ENCODE results near the gene DNAJC24.

DNAJC24 gene

GRCh38 chr11:31415435-31415834 is 45.8 kb downstream of the DNAJC24 start:
- DNase-seq (ENCODE audit: low spot score), result no peak

- no peak for DNase-seq (ENCODE audit: low spot score)
These were observed 47.7 kb downstream of the DNAJC24 start for GRCh38 chr11:31417357-31417756.

- no peak for DNase-seq (ENCODE audit: low spot score)
These were observed 48.2 kb downstream of the DNAJC24 start for GRCh38 chr11:31417816-31418215.

- no peak for DNase-seq (ENCODE audit: low spot score)
These were observed 49.5 kb downstream of the DNAJC24 start for GRCh38 chr11:31419138-31419537.

- DNase-seq (ENCODE audit: low spot score), result no peak
These were observed 50.0 kb downstream of the DNAJC24 start for GRCh38 chr11:31419669-31420068.

GRCh38 chr11:31421820-31422219 is 52.2 kb downstream of the DNAJC24 start:
- peak; percentile 62 for DNase-seq (ENCODE audit: low spot score)

GRCh38 chr11:31422703-31423102 is 53.0 kb downstream of the DNAJC24 start:
- no peak for DNase-seq (ENCODE audit: low spot score)

- DNase-seq (ENCODE audit: low spot score), result peak; percentile 38
These were observed 55.0 kb downstream of the DNAJC24 start for GRCh38 chr11:31424652-31425051.

GRCh38 chr11:31433851-31434250 is 64.2 kb downstream of the DNAJC24 start:
- no peak for DNase-seq (ENCODE audit: low spot score)

- no peak for DNase-seq (ENCODE audit: low spot score)
These were observed 68.2 kb downstream of the DNAJC24 start for GRCh38 chr11:31437742-31438435.

- DNase-seq (ENCODE audit: low spot score), result no peak
These were observed 71.6 kb downstream of the DNAJC24 start for GRCh38 chr11:31441296-31441695.

- no peak for DNase-seq (ENCODE audit: low spot score)
These were observed 72.4 kb downstream of the DNAJC24 start for GRCh38 chr11:31442086-31442485.

- DNase-seq (ENCODE audit: low spot score), result no peak
These were observed 74.1 kb downstream of the DNAJC24 start for GRCh38 chr11:31443802-31444201.

GRCh38 chr11:31445621-31446020 is 76.0 kb downstream of the DNAJC24 start:
- no peak for DNase-seq (ENCODE audit: low spot score)

- DNase-seq (ENCODE audit: low spot score), result no peak
These were observed 79.4 kb downstream of the DNAJC24 start for GRCh38 chr11:31449040-31449439.

GRCh38 chr11:31450841-31451240 is 81.2 kb downstream of the DNAJC24 start:
- no peak for DNase-seq (ENCODE audit: low spot score)

GRCh38 chr11:31455177-31455576 is 85.5 kb downstream of the DNAJC24 start:
- no peak for DNase-seq (ENCODE audit: low spot score)

- DNase-seq (ENCODE audit: low spot score), result no peak
These were observed 94.8 kb downstream of the DNAJC24 start for GRCh38 chr11:31464436-31464835.

GRCh38 chr11:31474083-31474482 is 104.4 kb downstream of the DNAJC24 start:
- DNase-seq (ENCODE audit: low spot score), result no peak

- no peak for DNase-seq (ENCODE audit: low spot score)
These were observed 108.0 kb downstream of the DNAJC24 start for GRCh38 chr11:31477528-31478222.

- no peak for DNase-seq (ENCODE audit: low spot score)
These were observed 108.5 kb downstream of the DNAJC24 start for GRCh38 chr11:31478223-31478590.

- no peak for DNase-seq (ENCODE audit: low spot score)
These were observed 109.4 kb downstream of the DNAJC24 start for GRCh38 chr11:31479066-31479465.

GRCh38 chr11:31480930-31481329 is 111.3 kb downstream of the DNAJC24 start:
- DNase-seq (ENCODE audit: low spot score), result no peak
